Fibroblast of villous mesenchyme (primary cell): ENCODE results near the gene PDZD2. TPM values are rescaled to one million over a fixed set of nuclear protein-coding genes. Genes with fewer than 3 reads are reported as not detected.

ENCODE experiments used
- DNase-seq: peaks from one replicate; pipeline ENCODE4 v3.0.0-alpha.2; 2010; ENCODE audit warnings: low read depth
- H3K4me3 ChIP-seq: 2 replicates; pipeline ENCODE4 v1.5.1; 2011; ENCODE audit warnings: low read depth, mild to moderate bottlenecking, low read length
- CTCF ChIP-seq: IDR thresholded peaks from 2 replicates; pipeline ENCODE4 v1.5.1; 2012; ENCODE audit warnings: low read depth, mild to moderate bottlenecking, low read length; ENCODE audit not compliant: insufficient read depth
- total RNA-seq: library from RNA; depleted of rRNA; stranded (reverse); fragments of >200 nt; gene quantifications from 2 replicates; pipeline ENCODE4 v1.2.3, GENCODE V29; 2012

PDZD2 gene
- total RNA-seq, 1 donor, result 2.6 TPM

GRCh38 chr5:31783731-31784130, 144.8 kb downstream of the PDZD2 start:
- TF ChIP-seq CTCF, result no peak
- DNase-seq, result no peak
- no peak overlapping the region for H3K4me3 ChIP-seq

GRCh38 chr5:31786090-31786631, 147.2 kb downstream of the PDZD2 start:
- H3K4me3 ChIP-seq, result no peak overlapping the region
- no peak for DNase-seq
- no peak for TF ChIP-seq CTCF

GRCh38 chr5:31794009-31794408, 155.1 kb downstream of the PDZD2 start:
- DNase-seq, result no peak
- TF ChIP-seq CTCF, result no peak
- H3K4me3 ChIP-seq, result no peak overlapping the region

GRCh38 chr5:31798168-31798567, 159.2 kb downstream of the PDZD2 start:
- no peak for DNase-seq
- no peak overlapping the region for H3K4me3 ChIP-seq
- TF ChIP-seq CTCF, result no peak

- no peak for TF ChIP-seq CTCF
- DNase-seq, result no peak
- H3K4me3 ChIP-seq, result no peak overlapping the region
These were observed 161.4 kb downstream of the PDZD2 start for GRCh38 chr5:31800351-31800750.

GRCh38 chr5:31805785-31806400, 167.0 kb downstream of the PDZD2 start:
- no peak for DNase-seq
- no peak for TF ChIP-seq CTCF
- H3K4me3 ChIP-seq, result no peak overlapping the region

GRCh38 chr5:31806561-31806960, 167.6 kb downstream of the PDZD2 start:
- DNase-seq, result no peak
- H3K4me3 ChIP-seq, result no peak overlapping the region
- TF ChIP-seq CTCF, result no peak
